CD4-positive, CD25-positive, alpha-beta regulatory T cell (primary cell): Measurements from ENCODE around the gene DMAP1. TPM values are rescaled to one million over a fixed set of nuclear protein-coding genes. Genes with fewer than 3 reads are reported as not detected.
"Not testable (repeated sequence)": the region's sequence is repeated elsewhere in the genome, so short reads cannot be mapped to it uniquely, and the experiment has no call there.

ENCODE experiments used
- ATAC-seq, 2 donors: fragments of 150-1000 bp; cut with Tn5 transposase; one replicate each; pipeline ENCODE4 v1.10.0; 2021; ENCODE audit warnings: low read depth in 2 of 2, moderate number of reproducible peaks in 2 of 2, moderate library complexity in 1 of 2
- DNase-seq, 3 donors: peaks; one replicate each; pipeline versions ENCODE4 v3.0.0 to v3.0.0-alpha.2; 2012 to 2022; ENCODE audit warnings: mixed read lengths in 1 of 3
- H3K27ac ChIP-seq: one replicate; pipeline ENCODE4 v1.7.0; 2013; ENCODE audit warnings: mild to moderate bottlenecking, low read length; ENCODE audit not compliant: insufficient read depth, poor library complexity, severe bottlenecking
- H3K27me3 ChIP-seq: one replicate; pipeline ENCODE4 v1.7.0; 2013; ENCODE audit warnings: low read length; ENCODE audit not compliant: control insufficient read depth, insufficient read depth
- H3K36me3 ChIP-seq: one replicate; pipeline ENCODE4 v1.7.0; 2013; ENCODE audit warnings: mild to moderate bottlenecking, low read length, moderate library complexity; ENCODE audit not compliant: control insufficient read depth, insufficient read depth
- H3K4me1 ChIP-seq: 2 replicates; pipeline ENCODE4 v1.7.0; 2013; ENCODE audit warnings: mild to moderate bottlenecking, low read length; ENCODE audit not compliant: insufficient read depth, control insufficient read depth, poor library complexity, severe bottlenecking
- H3K4me3 ChIP-seq: one replicate; pipeline ENCODE4 v1.7.0; 2013; ENCODE audit warnings: low read depth, mild to moderate bottlenecking, low read length, moderate library complexity
- H3K9me3 ChIP-seq, 2 experiments: 1 replicate in 1 of 2; 2 replicates in 1 of 2; pipeline ENCODE4 v1.7.0; 2013; ENCODE audit warnings: low read length in 2 of 2, mild to moderate bottlenecking in 1 of 2, moderate library complexity in 1 of 2; ENCODE audit not compliant: control insufficient read depth in 2 of 2
- H3K27ac Mint-ChIP-seq, 3 donors: one replicate each; pipeline ENCODE4 v1.8.0; 2020 to 2022; ENCODE audit warnings: mild to moderate bottlenecking in 3 of 3, mixed read lengths in 3 of 3, moderate library complexity in 2 of 3
- H3K27me3 Mint-ChIP-seq: one replicate; pipeline ENCODE4 v1.8.0; 2022; ENCODE audit warnings: mild to moderate bottlenecking, mixed read lengths
- H3K36me3 Mint-ChIP-seq: one replicate; pipeline ENCODE4 v1.8.0; 2020; ENCODE audit warnings: mixed read lengths
- H3K4me1 Mint-ChIP-seq, 4 donors: one replicate each; pipeline ENCODE4 v1.8.0; 2020 to 2022; ENCODE audit warnings: mixed read lengths in 4 of 4, mild to moderate bottlenecking in 1 of 4
- H3K4me3 Mint-ChIP-seq, 4 donors: one replicate each; pipeline ENCODE4 v1.8.0; 2020 to 2022; ENCODE audit warnings: mild to moderate bottlenecking in 4 of 4, mixed read lengths in 4 of 4, moderate library complexity in 3 of 4
- H3K9me3 Mint-ChIP-seq, 7 donors: one replicate each; pipeline ENCODE4 v1.8.0; 2020 to 2022; ENCODE audit warnings: mixed read lengths in 7 of 7, mild to moderate bottlenecking in 3 of 7, moderate library complexity in 2 of 7
- polyA plus RNA-seq, 4 donors: library from polyadenylated mRNA; unstranded; fragments of 300-500 nt; fragmentation: Illumina TruSeq; gene quantifications; one replicate each; pipeline ENCODE4 v1.2.3, GENCODE V29; 2021
- total RNA-seq: library from RNA; stranded (reverse); gene quantifications from one replicate; pipeline ENCODE4 v1.2.3, GENCODE V29; 2022

DMAP1 gene
- total RNA-seq (54.9 TPM), polyA plus RNA-seq (10 to 100 TPM; 33.5 to 39.9 (median 38.4) TPM)

GRCh38 chr1:44213222-44214112, at the start of gene DMAP1:
Gene DMAP1 (plus strand): TSS chr1:44213471. CDS start chr1:44213754, 283 bp downstream.
- peak within 1 kb of the TSS; percentile 90 to 99 (median 95) for H3K27ac Mint-ChIP-seq
- DNase-seq, result peak; percentile 73 to 91 (median 84)
- peak; percentile 76 to 85 for ATAC-seq
- H3K36me3 Mint-ChIP-seq, result peaks cover 16% of the 10 kb centered on the region
- H3K4me3 Mint-ChIP-seq, result peak within 1 kb of the TSS; percentile 91 to 98 (median 96)
- Histone ChIP-seq H3K27me3 (no peaks in the 10 kb centered on the region), H3K36me3 (peaks cover 21% of the 10 kb centered on the region), H3K4me3 (peak within 1 kb of the TSS; percentile 95), H3K9me3 (no peaks in the 10 kb centered on the region), H3K4me1 (peaks cover 21% of the 10 kb centered on the region), H3K27ac (peak within 1 kb of the TSS; percentile 75)
- H3K4me1 Mint-ChIP-seq, result peaks cover 16 to 45% (median 36%) of the 10 kb centered on the region in 4 donors
- H3K9me3 Mint-ChIP-seq, result peaks cover 0 to 4% (median 0%) of the 10 kb centered on the region in 7 donors
- H3K27me3 Mint-ChIP-seq, result peaks cover 9% of the 10 kb centered on the region

- Mint-ChIP-seq H3K4me3 (no peak overlapping the region), H3K9me3 (peaks cover 0 to 9% (median 3%) of the 10 kb centered on the region in 7 donors), H3K4me1 (peaks cover 0 to 2% (median 0%) of the 10 kb centered on the region in 4 donors), H3K27ac (no peak overlapping the region), H3K27me3 (peaks cover 21% of the 10 kb centered on the region), H3K36me3 (no peaks in the 10 kb centered on the region)
- H3K9me3 ChIP-seq, result peaks cover 5 to 7% of the 10 kb centered on the region in 2 experiments
- no peak overlapping the region for H3K4me3 ChIP-seq
- peaks cover 5% of the 10 kb centered on the region for H3K27me3 ChIP-seq
- peak in 1 of 3 donors; percentile 5 for DNase-seq
- no peaks in the 10 kb centered on the region for H3K36me3 ChIP-seq
- no peaks in the 10 kb centered on the region for H3K4me1 ChIP-seq
- ATAC-seq, result no peak
- no peak overlapping the region for H3K27ac ChIP-seq
Measured at GRCh38 chr1:44168520-44169098, 44.7 kb upstream of the DMAP1 start.

- Histone ChIP-seq H3K4me3 (no peak overlapping the region), H3K9me3 (peaks cover 5 to 13% of the 10 kb centered on the region in 2 experiments), H3K4me1 (no peaks in the 10 kb centered on the region), H3K36me3 (no peaks in the 10 kb centered on the region), H3K27ac (no peak overlapping the region), H3K27me3 (peaks cover 8% of the 10 kb centered on the region)
- H3K4me3 Mint-ChIP-seq, result no peak overlapping the region
- H3K36me3 Mint-ChIP-seq, result no peaks in the 10 kb centered on the region
- ATAC-seq (no peak), DNase-seq (no peak)
- H3K27me3 Mint-ChIP-seq, result peaks cover 18% of the 10 kb centered on the region
- H3K27ac Mint-ChIP-seq, result no peak overlapping the region
- peaks cover 0 to 16% (median 4%) of the 10 kb centered on the region in 7 donors for H3K9me3 Mint-ChIP-seq
- peaks cover 0 to 2% (median 0%) of the 10 kb centered on the region in 4 donors for H3K4me1 Mint-ChIP-seq
Measured at GRCh38 chr1:44170281-44170823, 42.9 kb upstream of the DMAP1 start.

GRCh38 chr1:44174630-44175029, 38.6 kb upstream of the DMAP1 start:
- no peaks in the 10 kb centered on the region for H3K4me1 Mint-ChIP-seq
- Histone ChIP-seq H3K4me1 (no peaks in the 10 kb centered on the region), H3K27me3 (peaks cover 3% of the 10 kb centered on the region), H3K4me3 (no peak overlapping the region), H3K36me3 (no peaks in the 10 kb centered on the region), H3K27ac (no peak overlapping the region), H3K9me3 (peaks cover 0 to 6% of the 10 kb centered on the region in 2 experiments)
- ATAC-seq (no peak), DNase-seq (no peak)
- H3K27me3 Mint-ChIP-seq, result peaks cover 10% of the 10 kb centered on the region
- H3K27ac Mint-ChIP-seq, result no peak overlapping the region
- peaks cover 0 to 10% (median 4%) of the 10 kb centered on the region in 7 donors for H3K9me3 Mint-ChIP-seq
- H3K4me3 Mint-ChIP-seq, result no peak overlapping the region
- H3K36me3 Mint-ChIP-seq, result no peaks in the 10 kb centered on the region

- peaks cover 4% of the 10 kb centered on the region for H3K27me3 Mint-ChIP-seq
- Histone ChIP-seq H3K9me3 (no peaks in the 10 kb centered on the region), H3K27ac (no peak overlapping the region), H3K4me1 (no peaks in the 10 kb centered on the region), H3K4me3 (no peak overlapping the region), H3K27me3 (no peaks in the 10 kb centered on the region), H3K36me3 (no peaks in the 10 kb centered on the region)
- no peaks in the 10 kb centered on the region for H3K4me1 Mint-ChIP-seq
- H3K27ac Mint-ChIP-seq, result no peak overlapping the region
- no peak for DNase-seq
- no peaks in the 10 kb centered on the region for H3K9me3 Mint-ChIP-seq
- H3K4me3 Mint-ChIP-seq, result no peak overlapping the region
- no peak for ATAC-seq
- no peaks in the 10 kb centered on the region for H3K36me3 Mint-ChIP-seq
Measured at GRCh38 chr1:44200336-44200735, 12.9 kb upstream of the DMAP1 start.

- H3K4me3 ChIP-seq, H3K4me1 ChIP-seq, H3K9me3 Mint-ChIP-seq, DNase-seq, H3K4me3 Mint-ChIP-seq, H3K27me3 Mint-ChIP-seq, H3K27ac ChIP-seq, H3K4me1 Mint-ChIP-seq, H3K36me3 ChIP-seq, H3K27ac Mint-ChIP-seq, H3K36me3 Mint-ChIP-seq, H3K9me3 ChIP-seq, H3K27me3 ChIP-seq, ATAC-seq: not testable (repeated sequence)
Measured at GRCh38 chr1:44206545-44206944, 6.7 kb upstream of the DMAP1 start.

- Histone ChIP-seq H3K4me3 (no peak overlapping the region), H3K27me3 (no peaks in the 10 kb centered on the region), H3K27ac (no peak overlapping the region), H3K9me3 (no peaks in the 10 kb centered on the region), H3K4me1 (peaks cover 9% of the 10 kb centered on the region), H3K36me3 (no peaks in the 10 kb centered on the region)
- no peak overlapping the region for H3K27ac Mint-ChIP-seq
- no peak overlapping the region for H3K4me3 Mint-ChIP-seq
- peaks cover 9% of the 10 kb centered on the region for H3K27me3 Mint-ChIP-seq
- peaks cover 0 to 4% (median 0%) of the 10 kb centered on the region in 7 donors for H3K9me3 Mint-ChIP-seq
- no peaks in the 10 kb centered on the region for H3K36me3 Mint-ChIP-seq
- ATAC-seq (no peak), DNase-seq (no peak)
- peaks cover 6 to 14% (median 10%) of the 10 kb centered on the region in 4 donors for H3K4me1 Mint-ChIP-seq
Measured at GRCh38 chr1:44208226-44208625, 5.0 kb upstream of the DMAP1 start.
